Right lobe of liver (tissue), 6 donors: ENCODE results near the gene TMCC2. TPM values are rescaled to one million over a fixed set of nuclear protein-coding genes. Genes with fewer than 3 reads are reported as not detected.
A peak's percentile ranks its signal among the peaks of the same experiment; 100 is the strongest.

Experiments used
- ATAC-seq, 4 donors: fragments of 200-7000 bp; cut with Tn5 transposase; one replicate each; pipeline ENCODE4 v1.9.1; 2020; ENCODE audit warnings: mild to moderate bottlenecking in 4 of 4, moderate library complexity in 4 of 4
- DNase-seq, 3 donors: peaks; one replicate each; pipeline ENCODE4 v3.0.0-alpha.2; 2020
- H3K27ac ChIP-seq, 3 donors: fragments of 200-600 bp; one replicate each; pipeline ENCODE4 v1.8.0; 2022
- H3K27me3 ChIP-seq, 2 donors: fragments of 200-600 bp; one replicate each; pipeline ENCODE4 v1.8.0; 2022
- H3K36me3 ChIP-seq, 4 donors: fragments of 200-600 bp; sonication (generic) in 1 of 4; one replicate each; pipeline versions ENCODE4 v1.5.1 to v1.8.0; 2017 to 2022; ENCODE audit warnings: control low read depth in 1 of 4
- H3K4me1 ChIP-seq, 4 donors: fragments of 200-600 bp; sonication (generic) in 1 of 4; one replicate each; pipeline versions ENCODE4 v1.5.1 to v1.8.0; 2017 to 2022; ENCODE audit warnings: control low read depth in 1 of 4
- H3K4me3 ChIP-seq, 3 donors: fragments of 200-600 bp; one replicate each; pipeline ENCODE4 v1.8.0; 2022
- H3K9me3 ChIP-seq, 4 donors: fragments of 200-600 bp; sonication (generic) in 1 of 4; one replicate each; pipeline versions ENCODE4 v1.5.1 to v1.8.0; 2017 to 2022; ENCODE audit warnings: control low read depth in 1 of 4
- POLR2A ChIP-seq: fragments of 450-650 bp; IDR thresholded peaks from one replicate; pipeline ENCODE4 v1.6.1; 2017; ENCODE audit warnings: antibody characterized with exemption, mild to moderate bottlenecking
- WGBS: methylation state at CpG from one replicate; pipeline ENCODE4 v1.1.6; 2018; ENCODE audit warnings: low coverage, low lambda C conversion rate; ENCODE audit not compliant: insufficient coverage; ENCODE audit errors: missing lambda C conversion rate; 5-methylcytosine and 5-hydroxymethylcytosine counted together
- intact Hi-C, 2 donors: fragments of 100-400 bp; cut with DNase I; formaldehyde crosslinking; loops; one replicate each; pipeline versions ENCODE4 v1.11.2 to v1.14.1; 2022
- total RNA-seq, 6 experiments: library from RNA; depleted of rRNA in 2 of 6; stranded (reverse); fragments of >200 nt in 2 of 6; fragmentation: NEBNext Ultra II Directional in 3 of 6; extraction: Animal tissue kit (Norgen Biotek cat#: 25700) in 3 of 6; gene quantifications; one replicate each; pipeline versions ENCODE4 v1.1.0 to v1.2.4, GENCODE V29; 2016 to 2023
- TF ChIP-seq, protein P1 (sequence below), 4 donors: fragments of 200-600 bp in 3 of 4; fragments of 450-650 bp in 1 of 4; IDR thresholded peaks; one replicate each; pipeline versions ENCODE4 v1.5.1 to v1.8.0; 2016 to 2022; ENCODE audit warnings: antibody characterized with exemption in 4 of 4, mild to moderate bottlenecking in 2 of 4
- donor health status: DM: no; HTN: yes; CAD: no.
- donor health status: DM: no; HTN: no; CAD: no.
- donor health status: DM: no; HTN: no; CAD: no.
- donor health status: DM: no; HTN: yes; CAD: no.
- donor health status: DM: no; HTN: yes; CAD: no.

The TMCC2 gene
- total RNA-seq, 6 experiments from 2014 or later = 0.14 to 5.9 (median 0.30) TPM

DNA sequence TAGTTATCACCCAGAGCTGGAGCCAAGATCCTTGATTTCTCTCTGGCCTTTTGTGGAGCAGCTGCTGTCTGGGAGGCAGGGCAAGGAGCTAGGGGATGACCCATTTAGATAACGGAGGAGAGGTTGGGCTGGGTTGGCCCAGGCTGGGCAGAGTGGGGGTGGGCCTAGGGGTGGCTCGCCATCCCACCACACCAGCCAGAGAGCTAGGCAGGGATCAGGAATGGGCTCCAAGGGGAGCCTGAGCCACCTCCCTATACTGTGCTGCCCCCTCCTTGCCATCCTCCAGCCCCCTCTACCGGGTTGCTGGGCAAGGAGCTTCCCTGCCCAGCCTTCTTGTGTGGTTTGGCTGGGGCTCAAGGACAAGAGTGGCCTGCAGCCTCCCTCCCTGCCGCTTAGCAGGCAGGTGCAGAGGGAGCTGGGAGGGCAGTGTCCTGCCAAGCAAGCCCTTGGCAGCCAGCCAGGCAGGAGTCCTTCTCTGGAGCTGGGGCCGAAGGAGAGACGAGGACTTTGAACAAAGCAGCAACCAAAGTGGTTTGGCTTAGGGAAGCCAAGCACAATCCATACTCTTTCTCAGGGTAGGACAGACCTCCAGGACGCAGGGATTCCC, 89.7 kb downstream of the TMCC2 start:
- ATAC-seq (peak; percentile 16 to 59 (median 34)), DNase-seq (peak; percentile 88 to 93 (median 91))
- Histone ChIP-seq H3K27ac (peak overlapping the region in 2 of 3 donors; percentile 52 to 81), H3K9me3 (no peaks in the 10 kb centered on the region), H3K4me1 (peaks cover 0 to 67% (median 22%) of the 10 kb centered on the region in 4 donors), H3K4me3 (peak overlapping the region in 2 of 3 donors; percentile 7 to 47), H3K36me3 (no peaks in the 10 kb centered on the region), H3K27me3 (no peaks in the 10 kb centered on the region)
- intact Hi-C loops = no loop called here
- TF ChIP-seq, protein P1, sequence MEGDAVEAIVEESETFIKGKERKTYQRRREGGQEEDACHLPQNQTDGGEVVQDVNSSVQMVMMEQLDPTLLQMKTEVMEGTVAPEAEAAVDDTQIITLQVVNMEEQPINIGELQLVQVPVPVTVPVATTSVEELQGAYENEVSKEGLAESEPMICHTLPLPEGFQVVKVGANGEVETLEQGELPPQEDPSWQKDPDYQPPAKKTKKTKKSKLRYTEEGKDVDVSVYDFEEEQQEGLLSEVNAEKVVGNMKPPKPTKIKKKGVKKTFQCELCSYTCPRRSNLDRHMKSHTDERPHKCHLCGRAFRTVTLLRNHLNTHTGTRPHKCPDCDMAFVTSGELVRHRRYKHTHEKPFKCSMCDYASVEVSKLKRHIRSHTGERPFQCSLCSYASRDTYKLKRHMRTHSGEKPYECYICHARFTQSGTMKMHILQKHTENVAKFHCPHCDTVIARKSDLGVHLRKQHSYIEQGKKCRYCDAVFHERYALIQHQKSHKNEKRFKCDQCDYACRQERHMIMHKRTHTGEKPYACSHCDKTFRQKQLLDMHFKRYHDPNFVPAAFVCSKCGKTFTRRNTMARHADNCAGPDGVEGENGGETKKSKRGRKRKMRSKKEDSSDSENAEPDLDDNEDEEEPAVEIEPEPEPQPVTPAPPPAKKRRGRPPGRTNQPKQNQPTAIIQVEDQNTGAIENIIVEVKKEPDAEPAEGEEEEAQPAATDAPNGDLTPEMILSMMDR (IDR thresholded peaks at IDR 0.05) = no peak
- TF ChIP-seq POLR2A = no peak
- WGBS = 29% methylated on average over 1 of the region's 7 CpGs

DNA sequence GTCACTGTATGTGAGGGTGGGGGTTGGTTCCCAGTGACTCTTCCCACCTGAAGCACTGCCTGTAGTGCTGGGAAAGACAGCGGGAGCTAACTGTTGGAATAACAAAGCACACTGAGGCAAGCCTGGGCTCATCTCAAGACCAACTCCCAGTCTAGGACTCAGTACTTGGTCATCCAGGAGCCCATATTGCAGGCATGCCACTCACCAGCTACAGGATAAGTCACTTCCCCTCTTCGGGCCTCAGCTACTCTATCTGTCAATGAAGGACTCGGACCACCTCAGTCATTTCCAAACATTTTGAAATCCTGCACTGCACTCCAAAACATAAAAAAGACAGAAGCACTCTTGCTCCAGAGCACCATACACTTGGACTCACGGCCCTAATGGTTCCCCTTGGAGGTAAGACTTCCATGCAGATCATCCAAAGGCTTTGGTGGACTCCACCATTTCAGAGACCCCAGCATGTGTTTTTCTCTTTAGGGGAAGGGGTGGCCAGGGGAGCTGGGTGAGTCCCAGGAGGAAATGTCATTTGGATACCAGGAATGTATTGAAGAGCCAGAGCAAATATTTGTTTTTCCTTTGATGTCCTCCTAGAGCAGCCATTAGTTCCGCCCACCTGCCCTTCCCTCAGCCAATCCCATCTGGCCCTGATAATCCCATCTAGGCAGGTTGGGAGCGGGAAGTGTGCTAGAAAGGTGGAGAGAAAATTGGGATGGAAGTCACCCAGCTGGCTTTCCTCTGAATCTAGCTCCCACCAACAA, 90.7 kb downstream of the TMCC2 start:
- Histone ChIP-seq H3K27ac (peak overlapping the region; percentile 47 to 81 (median 61)), H3K27me3 (no peaks in the 10 kb centered on the region), H3K9me3 (no peaks in the 10 kb centered on the region), H3K36me3 (no peaks in the 10 kb centered on the region), H3K4me1 (peaks cover 0 to 65% (median 22%) of the 10 kb centered on the region in 4 donors), H3K4me3 (peak overlapping the region in 2 of 3 donors; percentile 47 to 91)
- WGBS = 23% methylated on average over 5 of the region's 6 CpGs
- peak; percentile 60 to 82 (median 76) for DNase-seq
- TF ChIP-seq, protein P1 (IDR thresholded peaks at IDR 0.05) = no peak
- TF ChIP-seq POLR2A = no peak
- ATAC-seq = peak; percentile 40 to 55 (median 50)
- intact Hi-C loops = no loop called here

DNA sequence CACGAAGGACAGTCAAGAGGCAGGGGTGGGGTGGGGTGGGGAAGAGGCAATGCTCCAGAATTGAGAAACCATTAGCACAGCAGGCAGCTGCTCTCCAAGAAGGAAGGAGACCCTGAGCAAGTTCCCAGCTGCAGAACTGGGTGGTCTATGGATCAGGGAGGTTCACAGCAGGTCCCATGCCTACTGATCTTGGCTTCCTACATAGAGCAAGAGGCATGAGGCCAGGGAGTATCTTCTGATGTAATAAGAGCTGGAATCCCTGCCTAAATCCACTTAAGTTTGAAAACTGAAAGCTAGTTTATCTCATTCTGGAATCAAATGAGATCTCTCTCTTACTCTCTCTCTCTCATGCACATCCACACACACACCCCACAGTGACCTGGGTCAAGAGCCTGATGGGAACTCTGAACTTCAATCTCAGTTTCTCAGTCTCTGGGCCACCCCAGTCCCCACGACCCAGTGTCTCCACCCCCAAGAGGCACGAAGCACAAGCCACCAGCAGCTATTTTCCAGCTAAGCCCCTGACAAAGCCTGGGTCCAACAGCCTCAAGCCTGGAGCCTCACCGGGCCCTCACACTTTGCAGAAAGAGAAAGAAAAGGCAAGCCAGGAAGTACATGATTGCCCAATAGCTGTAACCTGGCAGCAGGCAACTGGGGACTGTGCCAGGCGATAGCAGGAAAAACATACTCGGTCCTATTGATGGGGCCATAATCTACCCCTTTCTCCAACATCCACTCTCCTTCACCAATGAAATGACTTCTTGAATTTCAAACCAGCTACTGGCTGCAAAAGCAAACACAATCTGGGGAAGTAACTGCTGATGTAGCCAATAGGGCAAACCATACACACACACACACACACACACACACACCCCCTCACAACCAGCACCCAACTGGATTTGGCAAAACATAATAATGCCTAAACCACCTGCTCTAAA, 91.6 kb downstream of the TMCC2 start:
- peak overlapping the region; percentile 57 to 91 (median 72) for H3K4me3 ChIP-seq
- TF ChIP-seq, protein P1 (IDR thresholded peaks at IDR 0.05) = no peak
- TF ChIP-seq POLR2A = no peak
- peak; percentile 77 to 87 (median 83) for DNase-seq
- no peaks in the 10 kb centered on the region for H3K36me3 ChIP-seq
- peaks cover 0 to 60% (median 22%) of the 10 kb centered on the region in 4 donors for H3K4me1 ChIP-seq
- 2% methylated on average over 5 of the region's 6 CpGs for WGBS
- peak overlapping the region; percentile 47 to 81 (median 61) for H3K27ac ChIP-seq
- H3K9me3 ChIP-seq = no peaks in the 10 kb centered on the region
- intact Hi-C loops = no loop called here
- peak; percentile 29 to 66 (median 43) for ATAC-seq
- H3K27me3 ChIP-seq = no peaks in the 10 kb centered on the region
